ENCODE data around the gene INSYN2A. TPM values are rescaled to one million over a fixed set of nuclear protein-coding genes. Genes with fewer than 3 reads are reported as not detected.

Gene INSYN2A
- total RNA-seq, 1 experiment from 2014 or later, result 0.13 TPM

- no peak for TF ChIP-seq HMGXB4 (CRISPR knock-in tag; IDR thresholded peaks at IDR 0.05)
These were observed 20.4 kb upstream of the INSYN2A start (continued) for GRCh38 chr10:127216786-127217185.

- ChIA-PET CTCF (interaction anchor here (0.9 to 1.7 kb wide), 4 partner anchors 19 to 136 kb away, joined by 3 to 8 read pairs (median 6); partner anchors contain the start of gene INSYN2A), POLR2A (interaction anchor here (0.7 kb wide), 1 partner anchor 135 kb away, joined by 7 read pairs; no protein-coding TSS in a partner anchor)
- Mint-ChIP-seq H3K4me1 (peaks cover 41% of the 10 kb centered on the region), H3K9me3 (peaks cover 14% of the 10 kb centered on the region), H3K27ac (peak overlapping the region; percentile 98), H3K4me3 (no peak overlapping the region; the same call in 1 of the 2 replicates), H3K27me3 (ENCODE audit: low read depth) (no peaks in the 10 kb centered on the region), H3K36me3 (peaks cover 11% of the 10 kb centered on the region)
- TF ChIP-seq FOXK1 (CRISPR knock-in tag; IDR thresholded peaks at IDR 0.05), result no peak
- no peak for TF ChIP-seq JUN (CRISPR knock-in tag; IDR thresholded peaks at IDR 0.05)
- TF ChIP-seq ARID4B (CRISPR knock-in tag; IDR thresholded peaks at IDR 0.05; ENCODE audit: borderline replicate concordance), result no peak
- no peak for TF ChIP-seq E2F5 (CRISPR knock-in tag; IDR thresholded peaks at IDR 0.05)
- no peak for TF ChIP-seq MAX (CRISPR knock-in tag; IDR thresholded peaks at IDR 0.05)
- no peak for TF ChIP-seq RORB (CRISPR knock-in tag; IDR thresholded peaks at IDR 0.05)
- no peak for DNase-seq (ENCODE audit: low spot score)
- peak; percentile 87 for ATAC-seq
These were observed 19.9 kb upstream of the INSYN2A start for GRCh38 chr10:127216274-127216673.

GRCh38 chr10:127215866-127216265 lies 19.5 kb upstream of the INSYN2A start:
- no peaks in the 10 kb centered on the region for H3K27me3 Mint-ChIP-seq (ENCODE audit: low read depth)
- ATAC-seq, result peak; percentile 90
- peak overlapping the region; percentile 26; the same call in 1 of the 2 replicates for H3K4me3 Mint-ChIP-seq
- H3K27ac Mint-ChIP-seq, result peak overlapping the region; percentile 94
- peaks cover 14% of the 10 kb centered on the region for H3K9me3 Mint-ChIP-seq
- ChIA-PET POLR2A (interaction anchor here (0.7 kb wide), 1 partner anchor 135 kb away, joined by 7 read pairs; no protein-coding TSS in a partner anchor), CTCF (interaction anchor here (0.9 to 1.7 kb wide), 3 partner anchors 19 to 137 kb away, joined by 3 to 8 read pairs (median 7); partner anchors contain the start of gene INSYN2A)
- H3K4me1 Mint-ChIP-seq, result peaks cover 45% of the 10 kb centered on the region
- TF ChIP-seq USF1 (CRISPR knock-in tag; IDR thresholded peaks at IDR 0.05) (no peak), MAX (CRISPR knock-in tag; IDR thresholded peaks at IDR 0.05) (no peak), PREB (CRISPR knock-in tag; IDR thresholded peaks at IDR 0.05; ENCODE audit: borderline replicate concordance) (no peak), E2F1 (CRISPR knock-in tag; IDR thresholded peaks at IDR 0.05) (no peak), FOXP1 (CRISPR knock-in tag; IDR thresholded peaks at IDR 0.05; ENCODE audit: borderline replicate concordance) (no peak), ESRRA (CRISPR knock-in tag; IDR thresholded peaks at IDR 0.05; ENCODE audit: borderline replicate concordance) (no peak), ZNF416 (CRISPR knock-in tag; IDR thresholded peaks at IDR 0.05) (no peak), ZBTB43 (CRISPR knock-in tag; IDR thresholded peaks at IDR 0.05) (no peak), ZBTB21 (CRISPR knock-in tag; IDR thresholded peaks at IDR 0.05; ENCODE audit: borderline replicate concordance) (no peak), PRRX2 (CRISPR knock-in tag; IDR thresholded peaks at IDR 0.05) (no peak)
- H3K36me3 Mint-ChIP-seq, result peaks cover 11% of the 10 kb centered on the region
- DNase-seq (ENCODE audit: low spot score), result no peak
